HG02943 (cell line): ENCODE measurements around the gene FAM193B.
"Not testable (repeated sequence)": the region's sequence is repeated elsewhere in the genome, so short reads cannot be mapped to it uniquely, and the experiment has no call there.

ENCODE experiments used
- ATAC-seq: cut with Tn5 transposase; IDR thresholded peaks from one replicate; pipeline ENCODE4 v1.9.1; 2021; ENCODE audit warnings: mild to moderate bottlenecking, low read depth, moderate library complexity; ENCODE audit not compliant: unreplicated experiment

Gene FAM193B

GRCh38 chr5:177540438-177540837, 13.9 kb downstream of the FAM193B start:
- ATAC-seq: no peak

GRCh38 chr5:177539411-177539810, 15.0 kb downstream of the FAM193B start:
- no peak for ATAC-seq

- ATAC-seq: no peak
Observed at GRCh38 chr5:177538876-177539275, 15.5 kb downstream of the FAM193B start.

GRCh38 chr5:177537389-177538361, 16.7 kb downstream of the FAM193B start:
- ATAC-seq: no peak

- ATAC-seq: no peak
Observed at GRCh38 chr5:177536386-177536785, 18.0 kb downstream of the FAM193B start.

- no peak for ATAC-seq
Observed at GRCh38 chr5:177535125-177535524, 19.2 kb downstream of the FAM193B start.

GRCh38 chr5:177534433-177534832, 19.9 kb downstream of the FAM193B start:
- ATAC-seq: not testable (repeated sequence)

GRCh38 chr5:177531209-177531940, 23.0 kb downstream of the FAM193B start:
- no peak for ATAC-seq

GRCh38 chr5:177530638-177531037, 23.7 kb downstream of the FAM193B start:
- no peak for ATAC-seq

GRCh38 chr5:177529247-177530203, 24.8 kb downstream of the FAM193B start:
- ATAC-seq: no peak

GRCh38 chr5:177528631-177529030, 25.7 kb downstream of the FAM193B start:
- ATAC-seq: no peak

GRCh38 chr5:177527595-177527994, 26.8 kb downstream of the FAM193B start:
- no peak for ATAC-seq

- ATAC-seq: no peak
Observed at GRCh38 chr5:177526791-177527190, 27.6 kb downstream of the FAM193B start.

- no peak for ATAC-seq
Observed at GRCh38 chr5:177526191-177526590, 28.2 kb downstream of the FAM193B start.

- ATAC-seq: no peak
Observed at GRCh38 chr5:177524941-177525655, 29.3 kb downstream of the FAM193B start.

GRCh38 chr5:177524539-177524900, 29.8 kb downstream of the FAM193B start:
- ATAC-seq: no peak

GRCh38 chr5:177523711-177524538, 30.4 kb downstream of the FAM193B start:
- no peak for ATAC-seq

GRCh38 chr5:177520916-177521513, 33.3 kb downstream of the FAM193B start:
- ATAC-seq: no peak

- no peak for ATAC-seq
Observed at GRCh38 chr5:177520271-177520670, 34.1 kb downstream of the FAM193B start.
